GM18951 (cell line): ENCODE measurements around the gene NIFK.
"Not testable (repeated sequence)": the region's sequence is repeated elsewhere in the genome, so short reads cannot be mapped to it uniquely, and the experiment has no call there.

Experiments
- POLR2A ChIP-seq: IDR thresholded peaks from 4 replicates; pipeline ENCODE4 v1.6.1; 2011; ENCODE audit warnings: mild to moderate bottlenecking; ENCODE audit not compliant: insufficient read length, insufficient read depth; ENCODE audit errors: extremely low read depth
- in situ Hi-C: fragments of 300-500 bp; cut with MboI; formaldehyde crosslinking; loops from one replicate; pipeline ENCODE4 v1.12.0; 2022; ENCODE audit warnings: low sequenced_read_pairs, mixed read lengths, inconsistent platforms; ENCODE audit not compliant: unreplicated experiment

The NIFK gene

DNA sequence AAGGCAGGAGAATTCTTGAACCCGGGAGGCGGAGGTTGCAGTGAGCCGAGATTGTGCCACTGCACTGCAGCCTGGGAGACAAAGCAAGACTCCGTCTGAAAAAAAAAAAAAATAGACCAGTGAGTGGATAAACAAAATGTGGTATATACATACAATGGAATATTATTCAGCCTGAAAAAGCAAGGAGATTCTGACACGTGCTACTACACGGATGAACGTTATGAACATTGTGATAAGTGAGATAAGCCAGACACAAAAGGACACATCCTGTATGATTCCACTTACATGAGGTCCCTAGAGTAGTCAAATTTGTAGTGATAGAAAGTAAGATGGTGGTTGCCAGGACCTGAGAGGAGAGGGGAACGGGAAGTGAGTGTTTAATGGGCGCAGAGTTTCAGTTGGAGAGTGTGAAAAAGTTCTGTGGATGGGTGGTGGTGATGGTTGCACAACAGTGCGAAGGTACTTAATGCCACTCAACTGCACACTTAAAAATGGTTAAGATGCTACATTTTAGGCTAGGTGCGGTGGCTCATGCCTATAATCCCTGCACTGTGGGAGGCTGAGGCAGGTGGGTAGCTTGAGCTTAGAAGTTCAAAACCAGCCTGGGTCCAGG is 38.3 kb downstream of the NIFK start:
- in situ Hi-C loops, result no loop called here
- TF ChIP-seq POLR2A, result no peak

DNA sequence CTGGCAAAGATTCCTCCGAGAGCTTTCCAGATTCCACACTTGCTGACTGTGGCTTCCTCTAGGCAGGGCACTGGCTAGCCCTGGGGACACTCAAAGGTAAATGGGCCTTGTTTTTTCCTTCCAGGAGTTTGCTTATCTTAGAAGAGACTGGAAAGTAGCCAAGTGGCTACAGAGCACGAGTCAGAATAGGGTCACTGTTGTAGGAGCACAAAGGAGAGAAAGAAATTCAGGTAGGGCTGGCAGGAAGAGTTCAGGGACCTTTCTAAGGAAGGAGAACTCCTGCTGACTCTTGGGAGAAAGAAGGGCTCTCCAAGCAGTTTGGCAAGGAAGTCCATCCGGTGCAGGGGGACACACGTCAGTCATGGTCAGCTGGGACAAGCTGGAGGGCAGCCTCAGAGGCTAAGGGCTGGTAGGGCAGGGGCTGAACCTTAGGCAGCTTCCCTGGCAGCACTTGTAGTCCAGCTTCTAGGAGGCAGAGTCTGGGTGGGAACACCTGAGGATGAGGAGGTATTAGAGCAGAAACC is 39.5 kb downstream of the NIFK start:
- in situ Hi-C loops, result no loop called here
- TF ChIP-seq POLR2A, result no peak

DNA sequence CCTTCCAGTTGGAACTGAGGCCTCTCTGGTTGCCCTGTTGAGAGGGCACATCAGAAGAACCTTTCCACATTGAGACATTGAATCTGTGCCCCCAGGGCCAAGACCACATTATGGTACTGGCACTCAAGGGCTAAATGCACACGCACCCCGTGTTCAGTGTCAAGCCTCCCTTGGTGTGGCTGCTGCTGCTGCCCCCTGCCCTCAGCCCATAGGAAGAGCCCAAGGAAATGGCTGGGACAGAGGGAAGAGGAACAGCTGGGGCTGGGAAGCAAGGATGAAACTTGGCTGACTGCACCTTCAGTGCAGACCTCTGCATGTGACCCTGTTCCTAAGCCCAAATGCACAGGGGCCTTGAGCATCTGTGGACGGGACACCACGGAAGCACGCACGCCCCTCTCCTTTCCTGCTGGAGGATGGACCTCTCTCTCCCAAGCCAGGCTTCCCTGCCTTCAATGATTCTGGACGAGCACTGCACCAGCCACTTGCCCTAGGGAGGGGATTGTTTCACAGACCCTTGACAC is 40.2 kb downstream of the NIFK start:
- TF ChIP-seq POLR2A, result no peak
- in situ Hi-C loops, result no loop called here

DNA sequence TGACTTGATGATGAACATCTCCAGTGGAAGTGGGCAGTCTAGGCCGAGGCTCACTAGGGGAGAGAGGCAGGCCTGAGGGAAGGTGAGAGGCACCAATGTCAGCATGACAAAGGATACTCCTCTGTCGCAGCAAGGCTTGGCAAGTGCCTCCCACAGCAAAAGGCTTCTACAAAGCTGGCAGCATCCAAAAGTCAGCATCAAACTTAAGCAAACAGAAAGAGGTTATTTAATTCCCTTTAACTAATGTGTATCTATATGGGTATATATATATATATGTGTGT is 41.6 kb downstream of the NIFK start:
- TF ChIP-seq POLR2A, result no peak
- in situ Hi-C loops, result no loop called here

GRCh38 chr2:121694398-121695170 is 42.1 kb downstream of the NIFK start:
- TF ChIP-seq POLR2A, result no peak
- in situ Hi-C loops, result no loop called here

GRCh38 chr2:121690572-121690971 is 46.1 kb downstream of the NIFK start:
- in situ Hi-C loops, result not testable (repeated sequence)

- in situ Hi-C loops, result no loop called here
- no peak for TF ChIP-seq POLR2A
These were observed 46.6 kb downstream of the NIFK start for GRCh38 chr2:121690095-121690494.

DNA sequence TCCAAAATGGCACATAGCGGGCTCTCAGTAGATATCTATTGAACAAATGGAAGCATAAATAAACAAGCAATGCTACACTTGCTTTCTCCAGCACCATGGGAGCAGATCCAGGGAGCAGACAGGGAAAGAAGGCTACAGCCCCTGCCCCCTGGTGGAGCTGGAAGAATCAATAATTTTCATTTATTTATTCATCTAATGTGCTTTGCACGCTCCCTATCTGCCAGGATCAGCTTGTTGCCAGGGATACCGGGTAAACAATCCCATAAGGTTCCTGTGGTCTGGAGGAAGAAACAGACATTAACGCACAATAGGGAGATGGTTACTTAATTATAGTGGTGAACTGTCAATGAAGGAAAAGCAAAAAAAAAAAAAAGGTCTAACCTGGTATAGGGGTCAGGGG is 47.3 kb downstream of the NIFK start:
- no peak for TF ChIP-seq POLR2A
- in situ Hi-C loops, result no loop called here

- in situ Hi-C loops, result no loop called here
- TF ChIP-seq POLR2A, result no peak
These were observed 47.9 kb downstream of the NIFK start for GRCh38 chr2:121688820-121689219.

DNA sequence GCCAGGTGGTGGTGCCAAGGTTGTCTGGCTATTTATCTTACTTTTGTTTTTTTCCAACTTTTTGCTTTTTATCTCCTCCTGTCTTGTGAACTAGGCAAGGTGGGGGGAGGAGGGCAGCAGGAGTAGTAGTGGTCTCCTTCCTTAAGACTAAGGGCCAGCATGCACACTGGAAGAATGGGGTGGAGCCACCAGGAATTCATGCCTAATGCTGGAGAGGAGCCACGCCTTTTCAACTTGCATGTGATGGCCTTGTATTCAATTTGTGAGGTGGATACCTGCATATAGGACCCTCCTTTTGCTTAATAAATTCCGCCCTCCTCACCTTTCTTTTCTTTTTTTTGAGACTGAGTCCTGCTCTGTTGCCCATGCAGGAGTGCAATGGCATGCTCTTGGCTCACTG is 49.8 kb downstream of the NIFK start:
- in situ Hi-C loops, result no loop called here
- no peak for TF ChIP-seq POLR2A

- no peak for TF ChIP-seq POLR2A
- in situ Hi-C loops, result no loop called here
These were observed 50.5 kb downstream of the NIFK start for GRCh38 chr2:121686218-121686617.

DNA sequence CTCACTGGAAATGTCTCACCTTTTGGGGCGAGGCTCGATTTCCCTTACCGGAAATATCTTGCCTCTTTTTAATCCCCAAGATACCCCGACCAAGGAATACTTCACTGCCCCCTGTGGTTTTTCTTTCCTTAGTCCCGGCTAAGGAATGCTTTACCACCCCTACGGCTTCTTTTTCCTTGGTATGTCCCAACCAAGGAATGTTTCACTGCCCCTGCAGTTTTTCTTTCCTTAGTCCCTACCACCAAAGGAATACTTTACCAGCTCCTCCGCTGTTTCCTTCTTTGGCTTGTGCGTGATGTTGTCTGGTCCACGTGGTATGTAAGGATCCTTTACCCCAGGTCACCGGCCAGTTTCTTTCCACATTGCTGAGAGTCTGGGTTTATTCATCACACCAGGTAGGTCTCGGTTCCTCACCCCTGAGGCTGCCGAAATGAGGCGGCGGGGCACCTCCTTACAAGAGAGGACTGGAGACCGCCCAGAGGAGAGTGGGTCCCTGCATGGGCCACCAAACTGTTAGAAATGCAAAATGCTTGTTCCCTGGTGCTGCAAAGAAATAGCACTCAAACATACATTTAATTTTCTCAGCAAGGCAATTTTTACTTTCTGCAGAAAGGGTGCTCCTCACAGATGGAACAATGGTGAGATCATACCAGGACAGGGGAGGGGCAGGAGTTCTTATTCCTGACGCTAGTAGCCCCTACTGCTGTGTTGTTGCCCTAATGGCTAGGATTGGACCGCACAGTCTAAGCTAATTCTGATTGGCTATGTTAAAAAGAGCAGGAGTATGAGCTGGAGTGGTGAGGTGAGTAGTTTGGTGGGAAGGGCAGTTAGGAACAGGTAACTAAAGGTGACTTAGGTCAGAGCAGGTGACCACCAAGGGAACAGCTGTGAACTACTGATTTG is 54.0 kb downstream of the NIFK start:
- no peak for TF ChIP-seq POLR2A
- in situ Hi-C loops, result no loop called here

DNA sequence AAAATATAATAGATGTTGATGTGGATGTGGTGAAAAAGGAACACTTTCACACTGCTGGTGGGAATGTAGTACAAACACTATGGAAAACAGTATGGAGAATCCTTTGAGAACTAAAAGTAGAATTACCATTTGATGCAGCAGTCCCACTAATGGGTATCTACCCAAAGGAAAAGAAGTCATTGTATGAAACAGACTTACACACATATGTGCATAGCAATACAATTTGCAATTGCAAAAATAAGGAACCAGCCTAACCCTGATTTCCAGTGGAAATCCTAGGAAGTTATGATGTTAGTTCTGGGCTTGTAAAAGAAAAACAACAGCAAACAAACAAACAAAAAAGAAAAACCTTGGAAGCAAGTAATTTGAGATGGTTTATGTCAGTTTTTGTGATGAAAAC is 58.8 kb downstream of the NIFK start:
- in situ Hi-C loops, result no loop called here
- TF ChIP-seq POLR2A, result no peak
